ENCODE measurements around the gene TBC1D23.
A peak's percentile ranks its signal among the peaks of the same experiment; 100 is the strongest.
"Not testable (repeated sequence)": the region's sequence is repeated elsewhere in the genome, so short reads cannot be mapped to it uniquely, and the experiment has no call there.

The TBC1D23 gene

DNA sequence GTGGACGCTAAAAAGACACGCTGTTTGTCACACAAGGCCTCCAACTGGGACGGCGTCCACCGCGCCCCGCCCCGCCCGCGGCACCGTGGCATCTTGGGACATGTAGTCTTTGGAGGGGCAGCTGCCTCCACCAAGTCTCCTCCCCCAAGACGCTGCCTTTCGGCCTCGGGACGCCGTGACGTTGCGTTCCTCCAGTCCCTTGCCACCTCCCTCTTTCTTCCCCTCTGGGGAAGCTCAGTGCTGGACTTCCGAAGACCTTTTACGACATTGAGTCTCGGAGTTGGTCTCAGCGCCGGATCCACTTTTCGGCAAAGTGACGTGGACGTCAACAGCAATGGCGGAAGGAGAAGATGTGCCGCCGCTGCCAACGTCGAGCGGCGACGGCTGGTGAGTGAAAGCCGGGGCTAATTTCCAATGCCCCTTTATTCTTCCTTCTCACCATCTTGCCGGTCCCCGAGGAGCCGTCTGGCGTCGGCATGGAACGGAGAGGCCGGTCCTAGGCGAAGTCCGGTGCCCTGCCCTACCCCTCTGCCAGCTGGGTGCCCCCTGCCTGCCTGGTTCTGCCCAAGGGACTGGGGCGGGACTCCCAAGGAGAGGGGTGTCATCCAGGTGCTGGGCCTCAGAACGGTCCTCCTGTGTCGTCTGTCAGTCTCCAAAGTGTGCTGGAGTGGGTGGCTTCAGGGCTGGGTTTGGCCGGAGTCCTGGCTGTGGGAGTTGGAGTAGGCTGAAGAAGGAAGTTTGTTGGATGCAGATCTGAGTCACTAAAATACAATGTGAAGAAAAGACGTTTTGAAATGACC, at the start of gene TBC1D23:
TBC1D23 (plus strand) TSS at position 308 of the 800 bp plus-strand sequence; CDS start at position 335, 27 bp downstream.
- DNase-seq (ENCODE audit: low spot score), result peak; percentile 99

- peak; percentile 10 for DNase-seq (ENCODE audit: low spot score)
Observed at GRCh38 chr3:100213891-100214573, 46.8 kb upstream of the TBC1D23 start.

DNA sequence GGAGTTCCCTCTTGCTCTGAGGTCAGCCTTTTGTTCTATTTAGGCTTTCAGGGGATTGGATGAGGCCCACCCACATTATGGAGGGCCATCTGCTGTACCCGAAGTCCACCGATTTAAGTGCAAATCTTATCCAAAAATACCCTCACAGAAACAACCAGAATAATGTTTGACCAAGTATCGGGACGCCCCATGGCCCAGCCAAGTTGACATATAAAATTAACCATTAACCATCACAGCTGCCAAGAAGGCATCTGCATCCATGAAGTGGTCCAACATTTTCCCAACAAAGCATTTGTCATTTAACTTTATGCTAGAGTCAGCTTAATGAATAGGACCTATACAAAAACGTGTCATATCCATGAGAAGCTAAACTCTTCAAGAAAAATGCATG, 46.2 kb upstream of the TBC1D23 start:
- DNase-seq (ENCODE audit: low spot score), result no peak

DNA sequence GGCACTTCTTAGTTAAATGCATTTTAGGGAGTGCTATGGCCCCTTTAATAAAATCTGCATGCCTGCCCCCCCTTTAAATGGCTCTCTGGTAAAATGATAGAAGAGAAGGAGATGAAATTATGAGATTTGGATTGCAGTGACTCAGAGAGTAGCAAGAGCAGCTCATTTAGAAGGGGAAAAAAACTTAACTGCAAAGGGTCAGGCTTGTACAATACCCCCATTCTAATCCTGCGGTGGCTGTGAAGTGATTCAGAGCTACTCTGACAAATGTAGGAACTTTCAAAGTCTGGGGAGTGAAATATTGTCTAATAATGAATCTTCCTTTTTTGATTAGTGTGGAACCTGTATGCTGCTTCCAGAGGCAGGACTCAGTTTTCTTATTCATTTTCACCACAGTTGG, 44.1 kb upstream of the TBC1D23 start:
- DNase-seq (ENCODE audit: low spot score), result no peak

DNA sequence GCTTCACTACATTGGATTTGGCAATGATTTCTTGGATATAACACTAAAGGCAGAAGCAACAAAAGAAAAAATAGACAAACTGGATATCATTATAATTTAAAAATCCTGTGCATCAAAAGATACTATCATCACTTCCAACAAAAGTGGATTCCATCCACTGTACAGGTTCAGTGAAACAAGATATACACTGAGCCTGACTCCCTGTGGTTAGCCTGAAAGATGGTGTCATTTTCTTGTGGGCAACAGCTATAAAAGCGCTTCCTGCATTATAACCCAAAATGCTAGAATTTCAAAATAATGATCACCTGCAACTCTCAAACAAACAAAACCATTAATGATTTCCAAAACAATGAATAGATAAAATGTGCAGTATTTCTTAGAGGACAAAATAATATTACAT, 39.6 kb upstream of the TBC1D23 start:
- DNase-seq (ENCODE audit: low spot score), result no peak

- DNase-seq (ENCODE audit: low spot score), result no peak
Observed at GRCh38 chr3:100225193-100225592, 35.6 kb upstream of the TBC1D23 start.

GRCh38 chr3:100225883-100226282, 34.9 kb upstream of the TBC1D23 start:
- DNase-seq (ENCODE audit: low spot score), result no peak

GRCh38 chr3:100226712-100227429, 33.9 kb upstream of the TBC1D23 start:
- DNase-seq (ENCODE audit: low spot score), result no peak

DNA sequence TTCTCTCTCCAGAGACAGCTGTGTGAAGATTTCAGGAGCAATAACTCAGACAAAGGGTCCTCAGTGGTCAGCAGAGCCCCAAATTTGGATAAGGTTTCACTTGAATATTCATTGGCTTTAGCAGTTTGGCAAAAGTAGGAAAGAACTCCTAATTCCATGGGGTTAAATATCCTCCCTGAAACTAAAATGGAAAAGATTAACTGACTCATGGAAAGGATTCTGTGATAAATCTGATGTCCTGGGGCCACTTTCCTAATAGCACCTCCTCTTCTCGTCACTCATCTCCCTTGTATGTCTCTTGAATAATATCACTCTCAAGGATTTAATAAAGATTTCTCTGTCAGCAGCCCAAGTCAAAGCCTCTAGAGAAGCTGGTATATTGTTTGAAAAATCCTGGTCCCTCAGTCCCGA, 33.3 kb upstream of the TBC1D23 start:
- no peak for DNase-seq (ENCODE audit: low spot score)

GRCh38 chr3:100228247-100228646, 32.5 kb upstream of the TBC1D23 start:
- DNase-seq (ENCODE audit: low spot score), result no peak

DNA sequence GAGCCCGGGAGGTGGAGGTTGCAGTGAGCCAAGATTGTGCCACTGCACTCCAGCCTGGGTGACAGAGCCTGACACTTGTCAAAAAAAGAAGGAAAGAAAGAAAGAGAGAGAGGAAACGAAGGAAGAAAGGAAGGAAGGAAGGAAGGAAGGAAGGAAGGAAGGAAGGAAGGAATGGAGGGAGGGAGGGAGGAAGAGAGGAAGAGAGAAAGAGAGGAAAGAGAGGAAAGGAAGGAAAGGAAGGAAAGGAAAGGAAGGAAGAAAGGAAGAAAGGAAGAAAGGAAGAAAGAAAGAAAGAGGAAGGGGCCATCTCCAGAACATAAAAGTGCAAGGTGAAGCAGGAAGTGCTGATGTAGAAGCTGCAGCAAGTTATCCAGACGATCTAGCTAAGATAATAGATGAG, 31.6 kb upstream of the TBC1D23 start:
- not testable (repeated sequence) for DNase-seq (ENCODE audit: low spot score)

DNA sequence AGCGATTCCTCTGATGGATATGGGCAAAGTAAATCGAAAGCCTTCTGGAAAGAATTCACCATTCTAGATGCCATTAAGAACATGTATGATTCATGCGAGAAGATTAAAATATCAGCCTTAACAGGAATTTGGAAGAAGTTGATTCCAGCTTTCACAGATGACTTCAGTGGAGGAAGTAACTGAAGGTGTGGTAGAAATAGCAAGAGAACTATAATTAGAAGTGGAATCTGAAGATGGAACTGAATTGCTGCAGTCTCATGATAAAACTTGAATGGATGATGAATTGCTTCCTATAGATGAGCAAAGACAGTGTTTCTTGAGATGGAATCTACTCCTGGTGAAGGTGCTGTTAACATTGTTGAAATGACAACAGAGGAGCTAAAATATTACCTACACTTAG, 30.1 kb upstream of the TBC1D23 start:
- no peak for DNase-seq (ENCODE audit: low spot score)

DNA sequence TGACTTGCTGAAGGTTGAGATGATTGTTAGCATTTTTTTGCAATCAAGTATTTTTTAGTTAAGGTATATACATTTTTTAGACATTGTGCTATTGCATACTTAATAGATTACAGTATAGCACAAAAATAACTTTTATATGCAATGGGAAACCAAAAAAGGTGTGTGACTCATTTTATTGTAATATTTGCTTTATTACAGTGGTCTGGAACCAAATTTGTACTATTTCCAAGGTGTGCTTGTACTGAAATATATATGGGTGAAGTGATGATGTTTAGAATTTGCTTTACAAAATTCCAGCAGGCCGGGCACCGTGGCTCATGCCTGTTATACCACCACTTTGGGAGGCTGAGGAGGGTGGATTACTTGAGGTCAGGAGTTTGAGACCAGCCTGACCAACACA, 29.1 kb upstream of the TBC1D23 start:
- DNase-seq (ENCODE audit: low spot score), result no peak

DNA sequence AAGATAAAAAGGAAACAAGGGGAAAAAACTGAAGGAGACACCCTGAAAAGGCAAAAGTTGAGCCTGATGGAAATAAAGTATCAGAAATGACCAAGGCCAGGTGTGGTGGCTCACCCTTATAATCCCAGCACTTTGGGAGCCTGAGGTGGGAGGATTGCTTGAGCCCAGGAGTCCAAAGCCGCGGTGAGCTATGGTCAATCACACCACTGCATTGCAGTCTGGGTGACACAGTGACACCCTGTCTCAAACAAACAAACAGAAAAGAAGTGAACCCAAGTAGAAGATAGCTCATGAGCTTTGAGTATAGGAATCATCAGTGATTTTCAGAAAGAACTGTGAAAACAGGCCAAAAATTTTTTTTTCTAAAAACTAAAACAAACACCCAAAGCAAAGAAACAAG, 26.4 kb upstream of the TBC1D23 start:
- no peak for DNase-seq (ENCODE audit: low spot score)

DNA sequence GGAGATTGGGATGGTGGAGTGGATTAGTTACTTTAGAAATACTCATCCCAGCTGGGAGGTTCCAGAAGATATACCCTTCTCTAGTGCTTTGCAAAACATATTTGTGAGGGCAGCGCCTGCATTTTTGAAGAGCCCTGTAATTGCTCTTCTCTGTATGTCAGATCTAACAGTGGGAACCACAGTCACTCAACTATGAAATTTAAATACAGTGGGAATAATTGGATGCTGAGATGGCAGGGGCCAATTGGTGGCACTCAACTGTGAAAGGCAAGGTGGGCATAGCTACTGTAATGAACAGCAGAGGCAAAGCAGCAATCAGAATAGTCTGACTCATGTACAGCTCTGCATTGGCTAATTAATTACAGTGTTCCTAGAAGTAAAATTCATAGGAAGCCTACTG, 22.2 kb upstream of the TBC1D23 start:
- DNase-seq (ENCODE audit: low spot score), result no peak

DNA sequence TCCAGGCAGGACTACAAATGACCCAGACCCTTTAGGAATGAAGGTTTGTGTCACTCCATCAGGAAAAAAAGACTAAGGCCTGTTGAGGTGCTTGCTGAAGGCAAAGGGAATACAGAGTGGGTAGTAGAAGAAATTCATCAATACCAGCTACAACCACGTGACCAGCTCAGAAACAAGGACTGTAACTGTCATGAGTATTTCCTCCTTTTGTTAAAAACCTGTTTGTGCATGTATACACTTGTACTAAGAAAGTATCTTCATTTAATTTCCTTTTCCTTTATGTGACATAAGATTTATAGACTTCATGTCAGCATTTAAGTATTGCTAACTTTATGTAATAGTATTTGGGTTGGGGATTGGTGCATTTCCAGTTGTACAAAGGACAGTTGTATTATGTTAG, 18.3 kb upstream of the TBC1D23 start:
- DNase-seq (ENCODE audit: low spot score), result not testable (repeated sequence)

- DNase-seq (ENCODE audit: low spot score), result no peak
Observed at GRCh38 chr3:100244264-100244663, 16.5 kb upstream of the TBC1D23 start.

- no peak for DNase-seq (ENCODE audit: low spot score)
Observed at GRCh38 chr3:100245136-100245535, 15.7 kb upstream of the TBC1D23 start.

- DNase-seq (ENCODE audit: low spot score), result peak; percentile 31
Observed at GRCh38 chr3:100245927-100246326, 14.9 kb upstream of the TBC1D23 start.

DNA sequence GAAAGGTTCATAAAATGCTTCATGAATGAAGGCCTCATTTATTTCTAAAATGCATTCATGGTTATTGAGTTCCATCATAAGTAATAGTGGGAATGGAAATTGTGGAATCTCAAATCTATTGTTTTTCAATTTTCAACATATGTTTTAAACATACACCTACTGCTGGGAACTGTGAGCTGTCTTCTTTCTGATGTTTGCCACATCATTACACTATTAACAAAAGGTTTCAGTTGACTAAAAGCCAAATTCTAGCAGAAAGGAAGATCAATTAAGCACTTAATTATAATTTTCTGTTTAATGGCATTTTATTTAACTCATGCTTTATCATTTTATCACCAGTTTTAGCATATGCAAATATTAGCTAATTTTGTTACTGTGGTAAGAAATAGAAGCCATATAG, 13.8 kb upstream of the TBC1D23 start:
- no peak for DNase-seq (ENCODE audit: low spot score)

GRCh38 chr3:100252001-100252400, 8.8 kb upstream of the TBC1D23 start:
- no peak for DNase-seq (ENCODE audit: low spot score)

- peak; percentile 63 for DNase-seq (ENCODE audit: low spot score)
Observed at GRCh38 chr3:100254168-100254777, 6.5 kb upstream of the TBC1D23 start.
